Osteoblast (primary cell): ENCODE results near the gene OSTC. TPM values are rescaled to one million over a fixed set of nuclear protein-coding genes. Genes with fewer than 3 reads are reported as not detected.
"Not testable (repeated sequence)": the region's sequence is repeated elsewhere in the genome, so short reads cannot be mapped to it uniquely, and the experiment has no call there.

Source experiments
- DNase-seq: peaks from one replicate; pipeline ENCODE4 v3.0.0; 2011; ENCODE audit warnings: low spot score, mixed read lengths; ENCODE audit not compliant: insufficient read length; ENCODE audit errors: missing footprints
- H2AFZ ChIP-seq: 2 replicates; pipeline ENCODE4 v1.6.0; 2011; ENCODE audit warnings: mild to moderate bottlenecking, low read length
- H3K27ac ChIP-seq: 2 replicates; pipeline ENCODE4 v1.5.1; 2011; ENCODE audit warnings: mild to moderate bottlenecking, low read depth, low read length, moderate library complexity
- H3K27me3 ChIP-seq: 2 replicates; pipeline ENCODE4 v1.6.0; 2012; ENCODE audit warnings: mild to moderate bottlenecking, control low read depth, inconsistent platforms, low read length, moderate library complexity; ENCODE audit not compliant: insufficient read depth
- H3K36me3 ChIP-seq: 2 replicates; pipeline ENCODE4 v1.5.1; 2011; ENCODE audit warnings: mild to moderate bottlenecking, low read length, control low read depth, moderate library complexity; ENCODE audit not compliant: insufficient read depth
- H3K4me1 ChIP-seq: 2 replicates; pipeline ENCODE4 v1.5.1; 2011; ENCODE audit warnings: mild to moderate bottlenecking, low read length, control low read depth, moderate library complexity; ENCODE audit not compliant: insufficient read depth
- H3K4me2 ChIP-seq: 2 replicates; pipeline ENCODE4 v1.6.0; 2011; ENCODE audit warnings: mild to moderate bottlenecking, low read length; ENCODE audit not compliant: insufficient read depth
- H3K4me3 ChIP-seq: fragments of 200-600 bp; sonication (generic); 3 replicates; pipeline ENCODE4 v1.5.1; 2012; ENCODE audit warnings: mild to moderate bottlenecking, low read length, inconsistent platforms; ENCODE audit not compliant: insufficient read depth
- H3K79me2 ChIP-seq: 2 replicates; pipeline ENCODE4 v1.6.0; 2012; ENCODE audit warnings: mild to moderate bottlenecking, low read length, control low read depth, inconsistent platforms; ENCODE audit not compliant: insufficient read depth
- H3K9me3 ChIP-seq: 2 replicates; pipeline ENCODE4 v1.5.1; 2011; ENCODE audit warnings: low read depth, low read length, control low read depth
- H4K20me1 ChIP-seq: 2 replicates; pipeline ENCODE4 v1.6.0; 2012; ENCODE audit warnings: mild to moderate bottlenecking, low read length, control low read depth; ENCODE audit not compliant: insufficient read depth
- CTCF ChIP-seq: IDR thresholded peaks from 2 replicates; pipeline ENCODE4 v1.5.1; 2011; ENCODE audit warnings: mild to moderate bottlenecking, low read depth, low read length, moderate library complexity; ENCODE audit errors: extremely low read depth
- total RNA-seq: library from RNA; depleted of rRNA; stranded (reverse); fragments of >200 nt; gene quantifications from 2 replicates; pipeline ENCODE4 v1.2.3, GENCODE V29; 2012

The OSTC gene
- total RNA-seq, 1 donor = 256 TPM

GRCh38 chr4:108709722-108710121 is 59.3 kb downstream of the OSTC start:
- Histone ChIP-seq H3K4me1 (no peaks in the 10 kb centered on the region), H3K36me3 (no peaks in the 10 kb centered on the region), H4K20me1 (no peaks in the 10 kb centered on the region), H3K27me3 (no peaks in the 10 kb centered on the region), H3K4me3 (no peak overlapping the region), H3K27ac (no peak overlapping the region), H3K79me2 (no peaks in the 10 kb centered on the region), H3K4me2 (no peak overlapping the region), H2AFZ (no peak overlapping the region), H3K9me3 (no peaks in the 10 kb centered on the region)
- no peak for TF ChIP-seq CTCF
- DNase-seq = no peak

DNA sequence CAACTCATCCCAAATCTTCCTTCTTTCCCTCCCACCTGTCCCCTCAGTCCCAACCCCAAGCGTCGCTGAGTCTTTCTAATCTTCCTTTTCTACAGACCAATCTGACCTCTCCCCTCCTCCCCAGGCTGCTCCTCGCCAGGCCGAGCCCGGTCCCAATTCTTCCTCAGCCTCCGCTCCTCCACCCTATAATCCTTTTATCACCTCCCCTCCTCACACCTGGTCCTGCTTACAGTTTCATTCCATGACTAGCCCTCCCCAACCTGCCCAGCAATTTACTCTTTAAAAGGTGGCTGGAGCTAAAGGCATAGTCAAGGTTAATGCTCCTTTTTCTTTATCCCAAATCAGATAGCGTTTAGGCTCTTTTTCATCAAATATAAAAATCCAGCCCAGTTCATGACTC is 60.2 kb downstream of the OSTC start:
- H3K4me2 ChIP-seq, H3K27ac ChIP-seq, H3K4me1 ChIP-seq, H2AFZ ChIP-seq, H3K27me3 ChIP-seq, DNase-seq, H3K36me3 ChIP-seq, H3K4me3 ChIP-seq, H4K20me1 ChIP-seq, H3K79me2 ChIP-seq, H3K9me3 ChIP-seq: not testable (repeated sequence)

DNA sequence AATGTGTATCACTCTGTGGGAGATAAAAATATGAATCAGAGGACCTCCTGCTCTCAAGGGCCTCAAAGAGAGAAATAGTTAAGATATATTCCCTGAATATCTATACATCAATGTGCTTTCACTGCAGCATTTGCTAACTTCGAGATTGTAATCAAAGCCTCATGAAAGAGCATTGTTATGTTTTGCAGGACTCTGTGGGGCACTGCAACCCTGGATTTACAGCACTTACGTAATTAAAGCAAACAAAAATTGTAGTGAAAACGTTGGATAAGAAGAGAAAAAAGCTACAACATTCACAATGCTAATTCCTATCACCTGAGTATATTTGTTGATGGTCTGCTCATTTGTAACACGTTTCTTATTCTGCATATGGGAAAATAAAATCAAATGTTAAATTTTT is 64.5 kb downstream of the OSTC start:
- DNase-seq = no peak
- Histone ChIP-seq H4K20me1 (no peaks in the 10 kb centered on the region), H3K4me3 (no peak overlapping the region), H3K9me3 (no peaks in the 10 kb centered on the region), H3K27ac (no peak overlapping the region), H3K4me1 (no peaks in the 10 kb centered on the region), H3K27me3 (no peaks in the 10 kb centered on the region), H2AFZ (no peak overlapping the region), H3K36me3 (no peaks in the 10 kb centered on the region), H3K79me2 (no peaks in the 10 kb centered on the region), H3K4me2 (no peak overlapping the region)
- TF ChIP-seq CTCF = no peak

DNA sequence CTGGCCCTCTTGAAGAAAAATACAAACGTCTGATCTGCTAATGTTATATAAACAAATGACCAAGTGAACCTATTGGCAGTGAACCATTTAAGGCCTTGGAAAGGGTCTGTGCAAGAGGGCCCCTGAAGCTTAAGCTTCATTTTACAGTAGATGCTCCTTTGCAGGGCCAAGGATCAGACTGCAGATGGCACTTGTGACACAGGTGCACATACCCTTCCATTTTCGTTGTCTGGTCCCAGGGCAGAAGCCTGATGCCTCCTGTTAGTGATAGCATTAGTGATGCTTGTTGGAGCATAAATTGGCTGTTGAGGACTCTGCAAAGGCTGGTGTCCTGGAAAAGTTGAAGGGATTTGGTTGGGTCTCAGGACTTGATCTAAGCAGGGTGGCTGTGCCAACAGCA is 65.9 kb downstream of the OSTC start:
- no peak overlapping the region for H3K4me2 ChIP-seq
- H2AFZ ChIP-seq = no peak overlapping the region
- no peak for TF ChIP-seq CTCF
- H3K4me3 ChIP-seq = no peak overlapping the region
- no peaks in the 10 kb centered on the region for H3K36me3 ChIP-seq
- no peaks in the 10 kb centered on the region for H4K20me1 ChIP-seq
- no peaks in the 10 kb centered on the region for H3K4me1 ChIP-seq
- no peak for DNase-seq
- H3K27me3 ChIP-seq = no peaks in the 10 kb centered on the region
- H3K9me3 ChIP-seq = no peaks in the 10 kb centered on the region
- no peaks in the 10 kb centered on the region for H3K79me2 ChIP-seq
- no peak overlapping the region for H3K27ac ChIP-seq

DNA sequence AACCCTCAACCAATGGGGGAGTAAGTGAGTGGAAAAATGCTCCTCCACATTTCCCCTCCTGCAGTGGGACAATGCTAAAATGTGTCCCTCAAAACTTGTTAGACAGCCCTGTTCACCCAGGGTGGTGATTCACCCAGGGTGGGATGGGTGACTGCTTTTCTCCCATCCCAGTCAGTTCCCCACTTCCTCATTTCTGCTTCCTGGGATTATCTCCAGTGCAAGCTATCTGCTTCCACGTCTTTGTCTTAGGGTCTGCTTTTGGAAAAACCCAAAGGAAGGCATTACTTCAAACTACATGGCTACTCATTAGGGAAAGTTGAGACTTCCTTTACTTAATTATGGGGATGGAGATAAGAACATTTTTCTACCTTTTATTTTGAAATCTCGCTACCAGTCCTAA is 67.0 kb downstream of the OSTC start:
- Histone ChIP-seq H3K4me3 (no peak overlapping the region), H3K4me1 (no peaks in the 10 kb centered on the region), H2AFZ (no peak overlapping the region), H3K4me2 (no peak overlapping the region), H3K27me3 (no peaks in the 10 kb centered on the region), H3K36me3 (no peaks in the 10 kb centered on the region), H3K27ac (no peak overlapping the region), H4K20me1 (no peaks in the 10 kb centered on the region), H3K79me2 (no peaks in the 10 kb centered on the region), H3K9me3 (no peaks in the 10 kb centered on the region)
- TF ChIP-seq CTCF = no peak
- no peak for DNase-seq
